Bronchial epithelial cell (primary cell): ENCODE data around the gene HRH3. TPM values are rescaled to one million over a fixed set of nuclear protein-coding genes. Genes with fewer than 3 reads are reported as not detected.

Experiments used
- DNase-seq: peaks from one replicate; pipeline ENCODE4 v3.0.0-alpha.2; 2010; ENCODE audit warnings: low read depth
- FAIRE-seq: peaks from 2 replicates; lab custom pipeline; 2011; peaks lifted over from hg19 to GRCh38; lab: Jason Lieb, UNC
- H3K27me3 ChIP-seq: 2 replicates; pipeline ENCODE4 v1.5.1; 2011; ENCODE audit warnings: low read length; ENCODE audit not compliant: control insufficient read depth, insufficient read depth
- H3K36me3 ChIP-seq: 2 replicates; pipeline ENCODE4 v1.5.1; 2011; ENCODE audit warnings: low read length; ENCODE audit not compliant: control insufficient read depth, insufficient read depth
- H3K4me3 ChIP-seq: 2 replicates; pipeline ENCODE4 v1.5.1; 2011; ENCODE audit warnings: mild to moderate bottlenecking, low read depth, low read length, control low read depth
- total RNA-seq: library from RNA; depleted of rRNA; stranded (reverse); fragments of >200 nt; gene quantifications from 2 replicates; pipeline ENCODE4 v1.2.1, GENCODE V29; 2014
- TF ChIP-seq, protein P1 (sequence below): IDR thresholded peaks from 2 replicates; pipeline ENCODE4 v1.5.1; 2011; ENCODE audit warnings: mild to moderate bottlenecking, moderate library complexity, low read length, control low read depth, inconsistent platforms; ENCODE audit not compliant: insufficient read depth, severe bottlenecking

Gene HRH3
- total RNA-seq, 1 donor from 2014 or later, result not detected

GRCh38 chr20:62266340-62266739 is 46.3 kb upstream of the HRH3 start:
- TF ChIP-seq, protein P1, sequence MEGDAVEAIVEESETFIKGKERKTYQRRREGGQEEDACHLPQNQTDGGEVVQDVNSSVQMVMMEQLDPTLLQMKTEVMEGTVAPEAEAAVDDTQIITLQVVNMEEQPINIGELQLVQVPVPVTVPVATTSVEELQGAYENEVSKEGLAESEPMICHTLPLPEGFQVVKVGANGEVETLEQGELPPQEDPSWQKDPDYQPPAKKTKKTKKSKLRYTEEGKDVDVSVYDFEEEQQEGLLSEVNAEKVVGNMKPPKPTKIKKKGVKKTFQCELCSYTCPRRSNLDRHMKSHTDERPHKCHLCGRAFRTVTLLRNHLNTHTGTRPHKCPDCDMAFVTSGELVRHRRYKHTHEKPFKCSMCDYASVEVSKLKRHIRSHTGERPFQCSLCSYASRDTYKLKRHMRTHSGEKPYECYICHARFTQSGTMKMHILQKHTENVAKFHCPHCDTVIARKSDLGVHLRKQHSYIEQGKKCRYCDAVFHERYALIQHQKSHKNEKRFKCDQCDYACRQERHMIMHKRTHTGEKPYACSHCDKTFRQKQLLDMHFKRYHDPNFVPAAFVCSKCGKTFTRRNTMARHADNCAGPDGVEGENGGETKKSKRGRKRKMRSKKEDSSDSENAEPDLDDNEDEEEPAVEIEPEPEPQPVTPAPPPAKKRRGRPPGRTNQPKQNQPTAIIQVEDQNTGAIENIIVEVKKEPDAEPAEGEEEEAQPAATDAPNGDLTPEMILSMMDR, result no peak
- Histone ChIP-seq H3K27me3 (no peaks in the 10 kb centered on the region), H3K36me3 (peaks cover 21% of the 10 kb centered on the region), H3K4me3 (no peak overlapping the region)
- DNase-seq (no peak), FAIRE-seq (no peak)

- Histone ChIP-seq H3K4me3 (no peak overlapping the region), H3K27me3 (no peaks in the 10 kb centered on the region), H3K36me3 (peaks cover 25% of the 10 kb centered on the region)
- FAIRE-seq, result no peak
- no peak for DNase-seq
- TF ChIP-seq, protein P1, result no peak
Measured at GRCh38 chr20:62265365-62265764, 45.3 kb upstream of the HRH3 start.

- no peak for FAIRE-seq
- no peaks in the 10 kb centered on the region for H3K27me3 ChIP-seq
- H3K4me3 ChIP-seq, result no peak overlapping the region
- TF ChIP-seq, protein P1, result no peak
- peaks cover 32% of the 10 kb centered on the region for H3K36me3 ChIP-seq
- no peak for DNase-seq
Measured at GRCh38 chr20:62263396-62263795, 43.3 kb upstream of the HRH3 start.

GRCh38 chr20:62262064-62262463 is 42.0 kb upstream of the HRH3 start:
- DNase-seq (no peak), FAIRE-seq (no peak)
- Histone ChIP-seq H3K27me3 (no peaks in the 10 kb centered on the region), H3K4me3 (no peak overlapping the region), H3K36me3 (peaks cover 33% of the 10 kb centered on the region)
- TF ChIP-seq, protein P1, result no peak

- H3K36me3 ChIP-seq, result peaks cover 31% of the 10 kb centered on the region
- no peak for FAIRE-seq
Measured at GRCh38 chr20:62259294-62259565, 39.2 kb upstream of the HRH3 start.

More at GRCh38 chr20:62259294-62259565, 39.2 kb upstream of the HRH3 start:
- Histone ChIP-seq H3K4me3 (no peak overlapping the region), H3K27me3 (no peaks in the 10 kb centered on the region)
- no peak for DNase-seq
- TF ChIP-seq, protein P1, result no peak
